HL-60 (cell line): ENCODE measurements around the gene ICA1.

Source experiments
- CTCF ChIP-seq: IDR thresholded peaks from one replicate; pipeline ENCODE4 v1.5.1; 2011; ENCODE audit warnings: low read length, control low read depth, inconsistent platforms; ENCODE audit not compliant: insufficient read depth
- POLR2AphosphoS5 ChIP-seq: IDR thresholded peaks from 2 replicates; pipeline ENCODE4 v1.6.1; 2012; ENCODE audit warnings: low read depth
- REST ChIP-seq: IDR thresholded peaks from 2 replicates; pipeline ENCODE4 v1.6.1; 2012; ENCODE audit warnings: low read depth; ENCODE audit not compliant: insufficient replicate concordance
- SPI1 ChIP-seq: IDR thresholded peaks from 2 replicates; pipeline ENCODE4 v1.6.1; 2012; ENCODE audit warnings: low read depth, mild to moderate bottlenecking, borderline replicate concordance

- no peak for TF ChIP-seq SPI1
- no peak for TF ChIP-seq CTCF
- no peak for TF ChIP-seq POLR2AphosphoS5
- TF ChIP-seq REST: no peak
Observed at GRCh38 chr7:8254215-8254614, 7.8 kb downstream of the ICA1 start.
